Hepatocyte (in vitro differentiated cells): ENCODE data around the gene MBD5. TPM values are rescaled to one million over a fixed set of nuclear protein-coding genes. Genes with fewer than 3 reads are reported as not detected.

Experiments
- DNase-seq: peaks from one replicate; pipeline ENCODE4 v3.0.0-alpha.2; 2016; ENCODE audit warnings: low spot score
- H2AFZ ChIP-seq: fragments of 200-600 bp; sonication (generic); 2 replicates; pipeline ENCODE4 v1.6.0; 2016; ENCODE audit warnings: antibody characterized with exemption, mild to moderate bottlenecking
- H3K27ac ChIP-seq: fragments of 200-600 bp; sonication (generic); 2 replicates; pipeline ENCODE4 v1.5.1; 2016; ENCODE audit warnings: mild to moderate bottlenecking
- H3K27me3 ChIP-seq: fragments of 200-600 bp; sonication (generic); 2 replicates; pipeline ENCODE4 v1.6.1; 2016
- H3K36me3 ChIP-seq: fragments of 200-600 bp; sonication (generic); replicated peaks from 2 replicates; pipeline ENCODE4 v1.5.1; 2016; ENCODE audit warnings: low read depth; ENCODE audit not compliant: insufficient read depth
- H3K4me1 ChIP-seq: fragments of 200-600 bp; sonication (generic); 2 replicates; pipeline ENCODE4 v1.5.1; 2016; ENCODE audit warnings: mild to moderate bottlenecking, moderate library complexity; ENCODE audit not compliant: insufficient read depth
- H3K4me2 ChIP-seq: fragments of 200-600 bp; sonication (generic); 2 replicates; pipeline ENCODE4 v1.6.0; 2016
- H3K4me3 ChIP-seq: fragments of 200-600 bp; sonication (generic); 2 replicates; pipeline ENCODE4 v1.5.1; 2016; ENCODE audit warnings: mild to moderate bottlenecking
- H3K79me2 ChIP-seq: fragments of 200-600 bp; sonication (generic); 2 replicates; pipeline ENCODE4 v1.6.0; 2017; ENCODE audit warnings: mild to moderate bottlenecking
- H3K9me2 ChIP-seq: fragments of 200-600 bp; sonication (generic); replicated peaks from 2 replicates; pipeline ENCODE4 v1.6.0; 2017; ENCODE audit warnings: mild to moderate bottlenecking; ENCODE audit not compliant: insufficient read depth
- H3K9me3 ChIP-seq: fragments of 200-600 bp; sonication (generic); 2 replicates; pipeline ENCODE4 v1.5.1; 2016; ENCODE audit warnings: low read depth, mild to moderate bottlenecking
- H4K20me1 ChIP-seq: fragments of 200-600 bp; sonication (generic); 2 replicates; pipeline ENCODE4 v1.6.0; 2016; ENCODE audit warnings: mild to moderate bottlenecking; ENCODE audit not compliant: insufficient read depth, poor library complexity, severe bottlenecking
- CTCF ChIP-seq: fragments of 200-600 bp; sonication (generic); IDR thresholded peaks from 2 replicates; pipeline ENCODE4 v1.5.1; 2016; ENCODE audit warnings: antibody characterized with exemption, mild to moderate bottlenecking; ENCODE audit not compliant: poor library complexity
- EZH2 ChIP-seq: fragments of 200-600 bp; sonication (generic); IDR thresholded peaks from 2 replicates; pipeline ENCODE4 v1.6.1; 2016; ENCODE audit warnings: antibody characterized with exemption, mild to moderate bottlenecking, borderline replicate concordance
- EZH2phosphoT487 ChIP-seq: fragments of 200-600 bp; sonication (generic); IDR thresholded peaks from one replicate; pipeline ENCODE4 v1.6.1; 2018; ENCODE audit warnings: antibody characterized with exemption, mild to moderate bottlenecking, low read depth, moderate library complexity; ENCODE audit not compliant: unreplicated experiment, severe bottlenecking
- WGBS: methylation state at CpG from one replicate; pipeline ENCODE4 v1.1.6; 2016; ENCODE audit warnings: low lambda C conversion rate; ENCODE audit errors: missing lambda C conversion rate; 5-methylcytosine and 5-hydroxymethylcytosine counted together
- polyA plus RNA-seq: library from polyadenylated mRNA; unstranded; fragments of >200 nt; fragmentation: Nextera tagmentation; extraction: Ambion mirVana; gene quantifications from 2 replicates; pipeline ENCODE4 v1.2.1, GENCODE V29; 2016
- total RNA-seq: library from RNA; depleted of rRNA; stranded (reverse); fragments of >200 nt; gene quantifications from 2 replicates; pipeline ENCODE4 v1.2.3, GENCODE V29; 2014

The MBD5 gene
- total and polyA plus RNA-seq, 2 experiments from 2014 or later = 20.9 to 36.2 TPM

DNA sequence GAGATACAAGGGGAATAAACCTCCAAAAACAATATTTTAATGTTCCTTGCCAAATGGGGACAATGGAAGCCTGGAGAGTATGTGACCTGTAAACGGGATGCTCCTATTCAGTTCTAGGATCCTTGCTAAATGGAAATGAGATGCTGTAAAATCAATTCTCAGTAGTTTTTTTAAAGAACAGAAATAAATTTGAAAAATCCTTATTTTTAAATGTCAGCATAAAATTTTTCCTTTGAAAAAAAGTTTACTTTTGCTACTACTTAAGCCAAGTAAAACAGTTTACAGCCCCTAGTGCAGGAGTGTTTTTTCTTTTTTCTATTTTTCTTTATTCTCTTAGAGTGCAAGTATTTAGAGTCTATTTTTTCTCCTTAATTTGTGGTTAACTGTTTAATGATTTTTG is 158.8 kb downstream of the MBD5 start:
- Histone ChIP-seq H2AFZ (no peak overlapping the region), H3K9me2 (no peaks in the 10 kb centered on the region), H3K9me3 (no peaks in the 10 kb centered on the region), H3K4me2 (no peak overlapping the region), H3K27ac (no peak overlapping the region), H3K36me3 (no peaks in the 10 kb centered on the region), H4K20me1 (no peaks in the 10 kb centered on the region), H3K4me3 (no peak overlapping the region), H3K27me3 (no peaks in the 10 kb centered on the region), H3K79me2 (no peaks in the 10 kb centered on the region), H3K4me1 (no peaks in the 10 kb centered on the region)
- WGBS = 93% methylated on average over 1 of the region's 1 CpG
- no peak for DNase-seq
- TF ChIP-seq EZH2 = no peak
- TF ChIP-seq EZH2phosphoT487 = no peak
- no peak for TF ChIP-seq CTCF

GRCh38 chr2:148184976-148185375 is 164.1 kb downstream of the MBD5 start:
- no peak overlapping the region for H3K27ac ChIP-seq
- H3K4me1 ChIP-seq = no peaks in the 10 kb centered on the region
- no peaks in the 10 kb centered on the region for H3K27me3 ChIP-seq
- DNase-seq = no peak
- TF ChIP-seq EZH2 = no peak
- TF ChIP-seq CTCF = no peak
- no peak for TF ChIP-seq EZH2phosphoT487
- H3K4me2 ChIP-seq = no peak overlapping the region
- no peaks in the 10 kb centered on the region for H4K20me1 ChIP-seq
- no peaks in the 10 kb centered on the region for H3K79me2 ChIP-seq
- no peaks in the 10 kb centered on the region for H3K9me3 ChIP-seq
- H3K9me2 ChIP-seq = no peaks in the 10 kb centered on the region
- no peak overlapping the region for H2AFZ ChIP-seq
- no peaks in the 10 kb centered on the region for H3K36me3 ChIP-seq
- no peak overlapping the region for H3K4me3 ChIP-seq
- WGBS = 92% methylated on average over 1 of the region's 1 CpG

DNA sequence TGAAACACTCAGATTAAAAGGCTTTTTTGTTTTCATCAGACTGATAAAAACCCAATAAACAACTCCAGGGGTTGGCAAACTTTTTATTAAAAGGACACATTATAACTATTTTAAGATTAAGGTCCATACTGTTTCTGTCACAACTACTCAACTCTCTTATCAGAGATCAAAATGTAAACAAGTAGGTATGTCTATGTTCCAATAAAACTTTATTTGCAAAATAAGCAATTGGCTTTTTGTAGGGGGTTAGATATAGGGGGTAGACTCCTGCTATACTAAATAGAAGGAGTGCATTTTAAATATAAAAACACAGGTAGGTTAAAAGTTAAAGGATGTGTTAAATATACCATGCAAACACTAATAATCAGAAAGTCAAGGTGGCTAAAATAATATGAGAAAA is 174.0 kb downstream of the MBD5 start:
- Histone ChIP-seq H2AFZ (no peak overlapping the region), H3K4me3 (no peak overlapping the region), H3K27ac (no peak overlapping the region), H3K9me3 (no peaks in the 10 kb centered on the region), H4K20me1 (no peaks in the 10 kb centered on the region), H3K4me2 (no peak overlapping the region), H3K36me3 (no peaks in the 10 kb centered on the region), H3K4me1 (no peaks in the 10 kb centered on the region), H3K27me3 (no peaks in the 10 kb centered on the region), H3K79me2 (no peaks in the 10 kb centered on the region), H3K9me2 (no peaks in the 10 kb centered on the region)
- DNase-seq = no peak
- TF ChIP-seq EZH2phosphoT487 = no peak
- no peak for TF ChIP-seq EZH2

GRCh38 chr2:148201075-148202004 is 180.4 kb downstream of the MBD5 start:
- no peak overlapping the region for H3K4me3 ChIP-seq
- no peaks in the 10 kb centered on the region for H3K36me3 ChIP-seq
- H3K9me2 ChIP-seq = no peaks in the 10 kb centered on the region
- H3K27ac ChIP-seq = no peak overlapping the region
- peaks cover 1% of the 10 kb centered on the region for H3K4me1 ChIP-seq
- no peaks in the 10 kb centered on the region for H3K79me2 ChIP-seq
- H3K27me3 ChIP-seq = no peaks in the 10 kb centered on the region
- TF ChIP-seq EZH2phosphoT487 = no peak
- TF ChIP-seq CTCF = peak; percentile 83
- DNase-seq = peak; percentile 91
- no peak overlapping the region for H3K4me2 ChIP-seq
- H2AFZ ChIP-seq = no peak overlapping the region
- no peaks in the 10 kb centered on the region for H3K9me3 ChIP-seq
- H4K20me1 ChIP-seq = no peaks in the 10 kb centered on the region
- WGBS = 38% methylated on average over 15 of the region's 15 CpGs
